GM23338 (cell line): ENCODE results near the gene CELF4. TPM values are rescaled to one million over a fixed set of nuclear protein-coding genes. Genes with fewer than 3 reads are reported as not detected.

Experiments used
- ETS1 ChIP-seq: IDR thresholded peaks from 2 replicates; pipeline ENCODE4 v1.6.1; 2016; ENCODE audit warnings: antibody characterized with exemption
- EZH2 ChIP-seq: fragments of 200-600 bp; sonication (generic); IDR thresholded peaks from one replicate; pipeline ENCODE4 v1.8.0; 2017; ENCODE audit warnings: antibody characterized with exemption, mild to moderate bottlenecking, low read depth; ENCODE audit not compliant: unreplicated experiment
- JUNB ChIP-seq: IDR thresholded peaks from one replicate; pipeline ENCODE4 v1.6.1; 2016; ENCODE audit warnings: antibody characterized with exemption; ENCODE audit not compliant: unreplicated experiment
- NANOG ChIP-seq: IDR thresholded peaks from 2 replicates; pipeline ENCODE4 v1.6.1; 2016; ENCODE audit warnings: antibody characterized with exemption, borderline replicate concordance
- POLR2AphosphoS5 ChIP-seq: IDR thresholded peaks from 2 replicates; pipeline ENCODE4 v1.6.1; 2016; ENCODE audit warnings: antibody characterized with exemption, low read depth
- ZNF331 ChIP-seq: fragments of 250-450 bp; sonication (Bioruptor Pico); IDR thresholded peaks from 2 replicates; pipeline ENCODE4 v1.5.0; 2020; ENCODE audit warnings: low read depth, mild to moderate bottlenecking, moderate library complexity
- polyA plus RNA-seq: library from polyadenylated mRNA; unstranded; fragments of >200 nt; fragmentation: Nextera tagmentation; extraction: Ambion mirVana; gene quantifications from 2 replicates; pipeline ENCODE4 v1.2.1, GENCODE V29; 2016
- total RNA-seq: library from RNA; depleted of rRNA; stranded (reverse); fragments of >200 nt; shearing (Covaris generic); gene quantifications from 2 replicates; pipeline ENCODE4 v1.2.3, GENCODE V29; 2014
- TF ChIP-seq, protein P1 (sequence below): fragments of 250-450 bp; sonication (Bioruptor Pico); IDR thresholded peaks from 2 replicates; pipeline ENCODE4 v1.5.0; 2020; ENCODE audit warnings: mild to moderate bottlenecking, moderate library complexity
- TF ChIP-seq, protein P2 (sequence below): IDR thresholded peaks from one replicate; pipeline ENCODE4 v1.6.1; 2018; ENCODE audit warnings: antibody characterized with exemption; ENCODE audit not compliant: unreplicated experiment

Gene CELF4
- total and polyA plus RNA-seq, 2 experiments from 2014 or later, result 2.6 to 6.7 TPM

DNA sequence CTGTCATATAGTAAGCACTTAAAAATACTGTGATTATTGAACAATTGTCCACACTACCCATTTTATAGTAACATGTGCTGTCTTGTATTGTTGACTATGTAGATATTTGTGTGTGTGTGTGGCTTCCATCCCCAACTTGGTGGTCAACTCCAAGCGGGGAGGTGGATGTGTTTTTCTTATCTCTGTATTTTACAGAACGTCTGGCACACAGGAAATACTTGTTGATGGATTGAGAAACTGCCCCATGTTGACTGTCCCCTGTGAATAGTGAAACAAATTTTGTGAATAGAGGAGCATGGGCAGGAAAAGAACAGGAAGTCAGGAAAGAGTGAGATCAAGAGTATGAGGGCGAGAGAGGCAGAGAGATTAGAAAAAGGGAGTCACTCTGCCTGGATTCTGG, 83.6 kb downstream of the CELF4 start (continued):
- TF ChIP-seq, protein P1, sequence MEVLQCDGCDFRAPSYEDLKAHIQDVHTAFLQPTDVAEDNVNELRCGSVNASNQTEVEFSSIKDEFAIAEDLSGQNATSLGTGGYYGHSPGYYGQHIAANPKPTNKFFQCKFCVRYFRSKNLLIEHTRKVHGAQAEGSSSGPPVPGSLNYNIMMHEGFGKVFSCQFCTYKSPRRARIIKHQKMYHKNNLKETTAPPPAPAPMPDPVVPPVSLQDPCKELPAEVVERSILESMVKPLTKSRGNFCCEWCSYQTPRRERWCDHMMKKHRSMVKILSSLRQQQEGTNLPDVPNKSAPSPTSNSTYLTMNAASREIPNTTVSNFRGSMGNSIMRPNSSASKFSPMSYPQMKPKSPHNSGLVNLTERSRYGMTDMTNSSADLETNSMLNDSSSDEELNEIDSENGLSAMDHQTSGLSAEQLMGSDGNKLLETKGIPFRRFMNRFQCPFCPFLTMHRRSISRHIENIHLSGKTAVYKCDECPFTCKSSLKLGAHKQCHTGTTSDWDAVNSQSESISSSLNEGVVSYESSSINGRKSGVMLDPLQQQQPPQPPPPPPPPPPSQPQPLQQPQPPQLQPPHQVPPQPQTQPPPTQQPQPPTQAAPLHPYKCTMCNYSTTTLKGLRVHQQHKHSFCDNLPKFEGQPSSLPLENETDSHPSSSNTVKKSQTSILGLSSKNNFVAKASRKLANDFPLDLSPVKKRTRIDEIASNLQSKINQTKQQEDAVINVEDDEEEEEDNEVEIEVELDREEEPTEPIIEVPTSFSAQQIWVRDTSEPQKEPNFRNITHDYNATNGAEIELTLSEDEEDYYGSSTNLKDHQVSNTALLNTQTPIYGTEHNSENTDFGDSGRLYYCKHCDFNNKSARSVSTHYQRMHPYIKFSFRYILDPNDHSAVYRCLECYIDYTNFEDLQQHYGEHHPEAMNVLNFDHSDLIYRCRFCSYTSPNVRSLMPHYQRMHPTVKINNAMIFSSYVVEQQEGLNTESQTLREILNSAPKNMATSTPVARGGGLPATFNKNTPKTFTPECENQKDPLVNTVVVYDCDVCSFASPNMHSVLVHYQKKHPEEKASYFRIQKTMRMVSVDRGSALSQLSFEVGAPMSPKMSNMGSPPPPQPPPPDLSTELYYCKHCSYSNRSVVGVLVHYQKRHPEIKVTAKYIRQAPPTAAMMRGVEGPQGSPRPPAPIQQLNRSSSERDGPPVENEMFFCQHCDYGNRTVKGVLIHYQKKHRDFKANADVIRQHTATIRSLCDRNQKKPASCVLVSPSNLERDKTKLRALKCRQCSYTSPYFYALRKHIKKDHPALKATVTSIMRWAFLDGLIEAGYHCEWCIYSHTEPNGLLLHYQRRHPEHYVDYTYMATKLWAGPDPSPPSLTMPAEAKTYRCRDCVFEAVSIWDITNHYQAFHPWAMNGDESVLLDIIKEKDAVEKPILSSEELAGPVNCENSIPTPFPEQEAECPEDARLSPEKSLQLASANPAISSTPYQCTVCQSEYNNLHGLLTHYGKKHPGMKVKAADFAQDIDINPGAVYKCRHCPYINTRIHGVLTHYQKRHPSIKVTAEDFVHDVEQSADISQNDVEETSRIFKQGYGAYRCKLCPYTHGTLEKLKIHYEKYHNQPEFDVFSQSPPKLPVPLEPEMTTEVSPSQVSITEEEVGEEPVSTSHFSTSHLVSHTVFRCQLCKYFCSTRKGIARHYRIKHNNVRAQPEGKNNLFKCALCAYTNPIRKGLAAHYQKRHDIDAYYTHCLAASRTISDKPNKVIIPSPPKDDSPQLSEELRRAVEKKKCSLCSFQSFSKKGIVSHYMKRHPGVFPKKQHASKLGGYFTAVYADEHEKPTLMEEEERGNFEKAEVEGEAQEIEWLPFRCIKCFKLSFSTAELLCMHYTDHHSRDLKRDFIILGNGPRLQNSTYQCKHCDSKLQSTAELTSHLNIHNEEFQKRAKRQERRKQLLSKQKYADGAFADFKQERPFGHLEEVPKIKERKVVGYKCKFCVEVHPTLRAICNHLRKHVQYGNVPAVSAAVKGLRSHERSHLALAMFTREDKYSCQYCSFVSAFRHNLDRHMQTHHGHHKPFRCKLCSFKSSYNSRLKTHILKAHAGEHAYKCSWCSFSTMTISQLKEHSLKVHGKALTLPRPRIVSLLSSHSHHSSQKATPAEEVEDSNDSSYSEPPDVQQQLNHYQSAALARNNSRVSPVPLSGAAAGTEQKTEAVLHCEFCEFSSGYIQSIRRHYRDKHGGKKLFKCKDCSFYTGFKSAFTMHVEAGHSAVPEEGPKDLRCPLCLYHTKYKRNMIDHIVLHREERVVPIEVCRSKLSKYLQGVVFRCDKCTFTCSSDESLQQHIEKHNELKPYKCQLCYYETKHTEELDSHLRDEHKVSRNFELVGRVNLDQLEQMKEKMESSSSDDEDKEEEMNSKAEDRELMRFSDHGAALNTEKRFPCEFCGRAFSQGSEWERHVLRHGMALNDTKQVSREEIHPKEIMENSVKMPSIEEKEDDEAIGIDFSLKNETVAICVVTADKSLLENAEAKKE (CRISPR knock-in tag), result no peak
- TF ChIP-seq JUNB (no peak), ETS1 (no peak), NANOG (no peak), ZNF331 (CRISPR knock-in tag) (no peak), EZH2 (no peak), POLR2AphosphoS5 (no peak)
- TF ChIP-seq, protein P2, sequence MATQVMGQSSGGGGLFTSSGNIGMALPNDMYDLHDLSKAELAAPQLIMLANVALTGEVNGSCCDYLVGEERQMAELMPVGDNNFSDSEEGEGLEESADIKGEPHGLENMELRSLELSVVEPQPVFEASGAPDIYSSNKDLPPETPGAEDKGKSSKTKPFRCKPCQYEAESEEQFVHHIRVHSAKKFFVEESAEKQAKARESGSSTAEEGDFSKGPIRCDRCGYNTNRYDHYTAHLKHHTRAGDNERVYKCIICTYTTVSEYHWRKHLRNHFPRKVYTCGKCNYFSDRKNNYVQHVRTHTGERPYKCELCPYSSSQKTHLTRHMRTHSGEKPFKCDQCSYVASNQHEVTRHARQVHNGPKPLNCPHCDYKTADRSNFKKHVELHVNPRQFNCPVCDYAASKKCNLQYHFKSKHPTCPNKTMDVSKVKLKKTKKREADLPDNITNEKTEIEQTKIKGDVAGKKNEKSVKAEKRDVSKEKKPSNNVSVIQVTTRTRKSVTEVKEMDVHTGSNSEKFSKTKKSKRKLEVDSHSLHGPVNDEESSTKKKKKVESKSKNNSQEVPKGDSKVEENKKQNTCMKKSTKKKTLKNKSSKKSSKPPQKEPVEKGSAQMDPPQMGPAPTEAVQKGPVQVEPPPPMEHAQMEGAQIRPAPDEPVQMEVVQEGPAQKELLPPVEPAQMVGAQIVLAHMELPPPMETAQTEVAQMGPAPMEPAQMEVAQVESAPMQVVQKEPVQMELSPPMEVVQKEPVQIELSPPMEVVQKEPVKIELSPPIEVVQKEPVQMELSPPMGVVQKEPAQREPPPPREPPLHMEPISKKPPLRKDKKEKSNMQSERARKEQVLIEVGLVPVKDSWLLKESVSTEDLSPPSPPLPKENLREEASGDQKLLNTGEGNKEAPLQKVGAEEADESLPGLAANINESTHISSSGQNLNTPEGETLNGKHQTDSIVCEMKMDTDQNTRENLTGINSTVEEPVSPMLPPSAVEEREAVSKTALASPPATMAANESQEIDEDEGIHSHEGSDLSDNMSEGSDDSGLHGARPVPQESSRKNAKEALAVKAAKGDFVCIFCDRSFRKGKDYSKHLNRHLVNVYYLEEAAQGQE, result no peak
